Epidermal melanocyte (primary cell): ENCODE measurements around the gene AMY1C.
"Not testable (repeated sequence)": the region's sequence is repeated elsewhere in the genome, so short reads cannot be mapped to it uniquely, and the experiment has no call there.

ENCODE experiments used
- DNase-seq: peaks from one replicate; pipeline ENCODE4 v3.0.0; 2011; ENCODE audit warnings: low spot score; ENCODE audit not compliant: insufficient read length

The AMY1C gene

GRCh38 chr1:103749598-103749997 is at the start of gene AMY1C:
TSS of gene AMY1C (plus strand) at chr1:103749898. CDS start at chr1:103750470, 572 bp downstream.
- DNase-seq, result not testable (repeated sequence)

- not testable (repeated sequence) for DNase-seq
These were observed 49.0 kb upstream of the AMY1C start for GRCh38 chr1:103700669-103701068.

GRCh38 chr1:103701256-103701655 is 48.4 kb upstream of the AMY1C start:
- not testable (repeated sequence) for DNase-seq

- DNase-seq, result not testable (repeated sequence)
These were observed 42.0 kb upstream of the AMY1C start for GRCh38 chr1:103707670-103708069.

GRCh38 chr1:103710381-103710780 is 39.3 kb upstream of the AMY1C start:
- DNase-seq, result not testable (repeated sequence)

GRCh38 chr1:103717404-103717803 is 32.3 kb upstream of the AMY1C start:
- DNase-seq, result not testable (repeated sequence)

GRCh38 chr1:103721473-103721872 is 28.2 kb upstream of the AMY1C start:
- not testable (repeated sequence) for DNase-seq

- DNase-seq, result not testable (repeated sequence)
These were observed 14.4 kb upstream of the AMY1C start for GRCh38 chr1:103735334-103735733.

GRCh38 chr1:103738031-103738430 is 11.7 kb upstream of the AMY1C start:
- DNase-seq, result not testable (repeated sequence)

GRCh38 chr1:103744449-103744848 is 5.2 kb upstream of the AMY1C start:
- DNase-seq, result not testable (repeated sequence)

GRCh38 chr1:103745040-103745439 is 4.7 kb upstream of the AMY1C start:
- DNase-seq, result not testable (repeated sequence)

GRCh38 chr1:103748273-103748672 is 1.4 kb upstream of the AMY1C start:
- DNase-seq, result not testable (repeated sequence)

GRCh38 chr1:103761896-103762295 is 12.2 kb downstream of the AMY1C start:
- no peak for DNase-seq

GRCh38 chr1:103779932-103780331 is 30.2 kb downstream of the AMY1C start:
- DNase-seq, result no peak

- no peak for DNase-seq
These were observed 34.3 kb downstream of the AMY1C start for GRCh38 chr1:103783944-103784377.

GRCh38 chr1:103788377-103788776 is 38.7 kb downstream of the AMY1C start:
- no peak for DNase-seq

- DNase-seq, result no peak
These were observed 40.5 kb downstream of the AMY1C start for GRCh38 chr1:103790172-103790571.
